HEK293 (cell line): ENCODE data around the gene SULT4A1.

Experiments
- FEZF1 ChIP-seq: fragments of 450-650 bp; formaldehyde crosslinking; IDR thresholded peaks from 2 replicates; pipeline ENCODE4 v1.5.1; 2016; ENCODE audit warnings: missing biosample characterization, missing genetic modification characterization
- GFI1B ChIP-seq: fragments of 450-650 bp; formaldehyde crosslinking; IDR thresholded peaks from 2 replicates; pipeline ENCODE4 v1.5.1; 2016; ENCODE audit warnings: missing biosample characterization, missing genetic modification characterization
- GLI2 ChIP-seq: fragments of 450-650 bp; formaldehyde crosslinking; IDR thresholded peaks from 2 replicates; pipeline ENCODE4; 2017; ENCODE audit warnings: missing biosample characterization, missing genetic modification characterization, low read depth, borderline replicate concordance
- IKZF3 ChIP-seq: fragments of 450-650 bp; IDR thresholded peaks from 2 replicates; pipeline ENCODE4 v1.5.0; 2018; ENCODE audit warnings: missing biosample characterization, mild to moderate bottlenecking, missing genetic modification characterization, moderate library complexity
- KLF1 ChIP-seq: fragments of 450-650 bp; formaldehyde crosslinking; IDR thresholded peaks from 2 replicates; pipeline ENCODE4 v1.5.1; 2016; ENCODE audit warnings: missing biosample characterization, missing genetic modification characterization
- KLF10 ChIP-seq: fragments of 450-650 bp; IDR thresholded peaks from 2 replicates; pipeline ENCODE4 v1.5.1; 2018; ENCODE audit warnings: missing biosample characterization, mild to moderate bottlenecking, missing genetic modification characterization
- MYNN ChIP-seq: fragments of 450-650 bp; formaldehyde crosslinking; IDR thresholded peaks from 2 replicates; pipeline ENCODE4 v1.5.1; 2016; ENCODE audit warnings: missing biosample characterization, missing genetic modification characterization, borderline replicate concordance
- OVOL3 ChIP-seq: fragments of 450-650 bp; formaldehyde crosslinking; IDR thresholded peaks from 2 replicates; pipeline ENCODE4 v1.5.1; 2016; ENCODE audit warnings: missing biosample characterization, missing genetic modification characterization
- TRIM28 ChIP-seq: IDR thresholded peaks from 2 replicates; pipeline ENCODE4 v1.6.1; 2011; ENCODE audit warnings: low read length, control low read depth, borderline replicate concordance
- YY1 ChIP-seq: fragments of 450-650 bp; formaldehyde crosslinking; IDR thresholded peaks from 2 replicates; pipeline ENCODE4 v1.5.1; 2018; ENCODE audit warnings: missing biosample characterization, missing genetic modification characterization
- ZBTB7A ChIP-seq: fragments of 450-650 bp; formaldehyde crosslinking; IDR thresholded peaks from 2 replicates; pipeline ENCODE4 v1.5.1; 2016; ENCODE audit warnings: low read depth, missing biosample characterization, missing genetic modification characterization
- ZNF121 ChIP-seq: fragments of 450-650 bp; formaldehyde crosslinking; IDR thresholded peaks from 2 replicates; pipeline ENCODE4 v1.5.1; 2016; ENCODE audit warnings: missing biosample characterization, missing genetic modification characterization
- ZNF132 ChIP-seq: fragments of 450-650 bp; formaldehyde crosslinking; IDR thresholded peaks from 2 replicates; pipeline ENCODE4 v1.5.1; 2017; ENCODE audit warnings: missing biosample characterization, missing genetic modification characterization, borderline replicate concordance
- ZNF211 ChIP-seq: fragments of 450-650 bp; formaldehyde crosslinking; IDR thresholded peaks from 2 replicates; pipeline ENCODE4 v1.5.1; 2016; ENCODE audit warnings: low read depth, missing biosample characterization, missing genetic modification characterization
- ZNF239 ChIP-seq: fragments of 450-650 bp; formaldehyde crosslinking; IDR thresholded peaks from 2 replicates; pipeline ENCODE4 v1.5.1; 2016; ENCODE audit warnings: missing biosample characterization, missing genetic modification characterization
- ZNF24 ChIP-seq: fragments of 450-650 bp; formaldehyde crosslinking; IDR thresholded peaks from 2 replicates; pipeline ENCODE4 v1.5.1; 2016; ENCODE audit warnings: missing biosample characterization, missing genetic modification characterization
- ZNF302 ChIP-seq: fragments of 450-650 bp; formaldehyde crosslinking; IDR thresholded peaks from 2 replicates; pipeline ENCODE4 v1.5.1; 2016; ENCODE audit warnings: missing biosample characterization, missing genetic modification characterization, low read depth
- ZNF366 ChIP-seq: fragments of 450-650 bp; formaldehyde crosslinking; conservative IDR thresholded peaks from 2 replicates; pipeline ENCODE4 v1.5.1; 2016; ENCODE audit warnings: missing biosample characterization, missing genetic modification characterization
- ZNF37A ChIP-seq: fragments of 450-650 bp; IDR thresholded peaks from 2 replicates; pipeline ENCODE4 v1.5.1; 2018; ENCODE audit warnings: missing biosample characterization, missing genetic modification characterization
- ZNF404 ChIP-seq: fragments of 450-650 bp; formaldehyde crosslinking; IDR thresholded peaks from 2 replicates; pipeline ENCODE4 v1.5.1; 2017; ENCODE audit warnings: missing biosample characterization, missing genetic modification characterization
- ZNF416 ChIP-seq: fragments of 450-650 bp; formaldehyde crosslinking; IDR thresholded peaks from 2 replicates; pipeline ENCODE4 v1.5.1; 2016; ENCODE audit warnings: missing biosample characterization, missing genetic modification characterization
- ZNF530 ChIP-seq: fragments of 450-650 bp; formaldehyde crosslinking; IDR thresholded peaks from 2 replicates; pipeline ENCODE4 v1.5.1; 2016; ENCODE audit warnings: low read depth, missing biosample characterization, missing genetic modification characterization
- ZNF548 ChIP-seq: fragments of 450-650 bp; formaldehyde crosslinking; IDR thresholded peaks from 2 replicates; pipeline ENCODE4 v1.5.1; 2016; ENCODE audit warnings: missing biosample characterization, missing genetic modification characterization
- ZNF629 ChIP-seq: fragments of 450-650 bp; formaldehyde crosslinking; IDR thresholded peaks from 2 replicates; pipeline ENCODE4 v1.5.1; 2017; ENCODE audit warnings: missing biosample characterization, missing genetic modification characterization
- ZNF658 ChIP-seq: fragments of 450-650 bp; formaldehyde crosslinking; IDR thresholded peaks from 2 replicates; pipeline ENCODE4; 2016; ENCODE audit warnings: missing biosample characterization, missing genetic modification characterization
- ZNF660 ChIP-seq: fragments of 450-650 bp; IDR thresholded peaks from 2 replicates; pipeline ENCODE4 v1.5.1; 2018; ENCODE audit warnings: missing biosample characterization, mild to moderate bottlenecking, missing genetic modification characterization
- ZNF707 ChIP-seq: fragments of 450-650 bp; formaldehyde crosslinking; IDR thresholded peaks from 2 replicates; pipeline ENCODE4 v1.5.1; 2016; ENCODE audit warnings: missing biosample characterization, missing genetic modification characterization
- TF ChIP-seq, protein P1 (sequence below): fragments of 450-650 bp; formaldehyde crosslinking; conservative IDR thresholded peaks from 2 replicates; pipeline ENCODE4 v1.5.1; 2016; ENCODE audit warnings: low read depth, missing biosample characterization, missing genetic modification characterization
- TF ChIP-seq, protein P2 (sequence below): fragments of 450-650 bp; formaldehyde crosslinking; IDR thresholded peaks from 2 replicates; pipeline ENCODE4 v1.5.1; 2016; ENCODE audit warnings: missing biosample characterization, missing genetic modification characterization
- TF ChIP-seq, protein P3 (sequence below): fragments of 450-650 bp; IDR thresholded peaks from 2 replicates; pipeline ENCODE4 v1.5.1; 2018; ENCODE audit warnings: missing biosample characterization, mild to moderate bottlenecking, missing genetic modification characterization
- TF ChIP-seq, protein P4 (sequence below): fragments of 450-650 bp; formaldehyde crosslinking; IDR thresholded peaks from 2 replicates; pipeline ENCODE4 v1.5.1; 2016; ENCODE audit warnings: missing biosample characterization, missing genetic modification characterization, low read depth

The SULT4A1 gene

DNA sequence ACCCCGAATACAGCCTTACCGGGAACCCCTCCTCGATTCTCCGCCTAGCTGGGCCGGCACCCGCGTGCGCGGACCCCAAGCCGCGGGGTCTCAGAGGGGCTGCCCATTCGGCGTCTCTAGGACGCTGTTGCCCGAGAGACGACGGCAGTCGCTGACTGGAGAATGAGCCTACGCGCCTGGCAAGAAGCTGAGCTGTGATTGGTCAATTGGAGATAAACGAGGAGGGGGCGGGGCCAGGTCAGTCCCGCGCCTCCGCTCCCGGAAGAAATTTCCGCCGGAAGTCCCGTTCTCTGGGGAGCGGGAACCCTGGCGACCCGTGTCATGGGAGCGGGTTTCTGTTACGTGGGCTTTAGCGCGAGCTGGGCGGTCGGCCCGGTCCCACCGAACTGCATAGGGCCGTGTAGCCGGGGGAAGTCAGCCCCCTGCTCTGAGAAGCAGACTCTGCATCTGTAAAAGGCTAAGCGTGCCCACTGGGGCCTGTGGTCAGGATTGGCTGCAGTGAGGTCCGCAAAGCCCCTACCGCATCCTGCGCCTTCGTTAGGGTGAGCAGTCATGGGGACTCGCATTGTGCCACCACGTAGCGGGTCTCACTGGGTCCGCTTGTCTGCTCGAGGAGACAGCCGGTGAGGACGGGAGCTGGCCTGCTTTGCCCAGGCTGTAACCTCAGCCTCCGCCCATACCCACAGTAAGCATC, 50.0 kb downstream of the SULT4A1 start, which contains the start of gene EFCAB6 (continued):
- TF ChIP-seq FEZF1 (tag by site-specific recombination) (no peak), ZNF404 (no peak), ZNF707 (tag by site-specific recombination) (no peak), ZNF548 (tag by site-specific recombination) (no peak), ZNF530 (tag by site-specific recombination) (no peak), ZBTB7A (tag by site-specific recombination) (no peak), KLF1 (tag by site-specific recombination) (0 out of 2 replicates have a peak, but pooled peaks have one; percentile 1), IKZF3 (tag by site-specific recombination) (peak; percentile 68), ZNF211 (tag by site-specific recombination) (no peak), ZNF660 (tag by site-specific recombination) (peak; percentile 52; the same call in 1 of the 2 replicates), ZNF37A (no peak), ZNF239 (tag by site-specific recombination) (no peak), GLI2 (tag by site-specific recombination) (no peak), ZNF366 (no peak), KLF10 (tag by site-specific recombination) (no peak), MYNN (tag by site-specific recombination) (peak; percentile 64), TRIM28 (peak; percentile 33; the same call in 1 of the 2 replicates), ZNF132 (tag by site-specific recombination) (no peak), OVOL3 (no peak), YY1 (tag by site-specific recombination) (0 out of 2 replicates have a peak, but pooled peaks have one; percentile 58), ZNF658 (tag by site-specific recombination) (no peak), ZNF24 (tag by site-specific recombination) (peak; percentile 21; the same call in 1 of the 2 replicates), ZNF302 (tag by site-specific recombination) (no peak), ZNF416 (tag by site-specific recombination) (no peak), ZNF629 (tag by site-specific recombination) (peak; percentile 71), GFI1B (no peak), ZNF121 (tag by site-specific recombination) (no peak)
- TF ChIP-seq, protein P1, sequence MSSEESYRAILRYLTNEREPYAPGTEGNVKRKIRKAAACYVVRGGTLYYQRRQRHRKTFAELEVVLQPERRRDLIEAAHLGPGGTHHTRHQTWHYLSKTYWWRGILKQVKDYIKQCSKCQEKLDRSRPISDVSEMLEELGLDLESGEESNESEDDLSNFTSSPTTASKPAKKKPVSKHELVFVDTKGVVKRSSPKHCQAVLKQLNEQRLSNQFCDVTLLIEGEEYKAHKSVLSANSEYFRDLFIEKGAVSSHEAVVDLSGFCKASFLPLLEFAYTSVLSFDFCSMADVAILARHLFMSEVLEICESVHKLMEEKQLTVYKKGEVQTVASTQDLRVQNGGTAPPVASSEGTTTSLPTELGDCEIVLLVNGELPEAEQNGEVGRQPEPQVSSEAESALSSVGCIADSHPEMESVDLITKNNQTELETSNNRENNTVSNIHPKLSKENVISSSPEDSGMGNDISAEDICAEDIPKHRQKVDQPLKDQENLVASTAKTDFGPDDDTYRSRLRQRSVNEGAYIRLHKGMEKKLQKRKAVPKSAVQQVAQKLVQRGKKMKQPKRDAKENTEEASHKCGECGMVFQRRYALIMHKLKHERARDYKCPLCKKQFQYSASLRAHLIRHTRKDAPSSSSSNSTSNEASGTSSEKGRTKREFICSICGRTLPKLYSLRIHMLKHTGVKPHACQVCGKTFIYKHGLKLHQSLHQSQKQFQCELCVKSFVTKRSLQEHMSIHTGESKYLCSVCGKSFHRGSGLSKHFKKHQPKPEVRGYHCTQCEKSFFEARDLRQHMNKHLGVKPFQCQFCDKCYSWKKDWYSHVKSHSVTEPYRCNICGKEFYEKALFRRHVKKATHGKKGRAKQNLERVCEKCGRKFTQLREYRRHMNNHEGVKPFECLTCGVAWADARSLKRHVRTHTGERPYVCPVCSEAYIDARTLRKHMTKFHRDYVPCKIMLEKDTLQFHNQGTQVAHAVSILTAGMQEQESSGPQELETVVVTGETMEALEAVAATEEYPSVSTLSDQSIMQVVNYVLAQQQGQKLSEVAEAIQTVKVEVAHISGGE (tag by site-specific recombination) = peak; percentile 93
- TF ChIP-seq, protein P2, sequence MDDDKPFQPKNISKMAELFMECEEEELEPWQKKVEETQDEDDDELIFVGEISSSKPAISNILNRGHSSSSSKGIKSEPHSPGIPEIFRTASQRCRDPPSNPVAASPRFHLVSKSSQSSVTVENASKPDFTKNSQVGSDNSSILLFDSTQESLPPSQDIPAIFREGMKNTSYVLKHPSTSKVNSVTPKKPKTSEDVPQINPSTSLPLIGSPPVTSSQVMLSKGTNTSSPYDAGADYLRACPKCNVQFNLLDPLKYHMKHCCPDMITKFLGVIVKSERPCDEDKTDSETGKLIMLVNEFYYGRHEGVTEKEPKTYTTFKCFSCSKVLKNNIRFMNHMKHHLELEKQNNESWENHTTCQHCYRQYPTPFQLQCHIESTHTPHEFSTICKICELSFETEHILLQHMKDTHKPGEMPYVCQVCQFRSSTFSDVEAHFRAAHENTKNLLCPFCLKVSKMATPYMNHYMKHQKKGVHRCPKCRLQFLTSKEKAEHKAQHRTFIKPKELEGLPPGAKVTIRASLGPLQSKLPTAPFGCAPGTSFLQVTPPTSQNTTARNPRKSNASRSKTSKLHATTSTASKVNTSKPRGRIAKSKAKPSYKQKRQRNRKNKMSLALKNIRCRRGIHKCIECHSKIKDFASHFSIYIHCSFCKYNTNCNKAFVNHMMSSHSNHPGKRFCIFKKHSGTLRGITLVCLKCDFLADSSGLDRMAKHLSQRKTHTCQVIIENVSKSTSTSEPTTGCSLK (tag by site-specific recombination) = no peak
- TF ChIP-seq, protein P3, sequence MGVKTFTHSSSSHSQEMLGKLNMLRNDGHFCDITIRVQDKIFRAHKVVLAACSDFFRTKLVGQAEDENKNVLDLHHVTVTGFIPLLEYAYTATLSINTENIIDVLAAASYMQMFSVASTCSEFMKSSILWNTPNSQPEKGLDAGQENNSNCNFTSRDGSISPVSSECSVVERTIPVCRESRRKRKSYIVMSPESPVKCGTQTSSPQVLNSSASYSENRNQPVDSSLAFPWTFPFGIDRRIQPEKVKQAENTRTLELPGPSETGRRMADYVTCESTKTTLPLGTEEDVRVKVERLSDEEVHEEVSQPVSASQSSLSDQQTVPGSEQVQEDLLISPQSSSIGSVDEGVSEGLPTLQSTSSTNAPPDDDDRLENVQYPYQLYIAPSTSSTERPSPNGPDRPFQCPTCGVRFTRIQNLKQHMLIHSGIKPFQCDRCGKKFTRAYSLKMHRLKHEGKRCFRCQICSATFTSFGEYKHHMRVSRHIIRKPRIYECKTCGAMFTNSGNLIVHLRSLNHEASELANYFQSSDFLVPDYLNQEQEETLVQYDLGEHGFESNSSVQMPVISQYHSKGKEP = no peak
- TF ChIP-seq, protein P4, sequence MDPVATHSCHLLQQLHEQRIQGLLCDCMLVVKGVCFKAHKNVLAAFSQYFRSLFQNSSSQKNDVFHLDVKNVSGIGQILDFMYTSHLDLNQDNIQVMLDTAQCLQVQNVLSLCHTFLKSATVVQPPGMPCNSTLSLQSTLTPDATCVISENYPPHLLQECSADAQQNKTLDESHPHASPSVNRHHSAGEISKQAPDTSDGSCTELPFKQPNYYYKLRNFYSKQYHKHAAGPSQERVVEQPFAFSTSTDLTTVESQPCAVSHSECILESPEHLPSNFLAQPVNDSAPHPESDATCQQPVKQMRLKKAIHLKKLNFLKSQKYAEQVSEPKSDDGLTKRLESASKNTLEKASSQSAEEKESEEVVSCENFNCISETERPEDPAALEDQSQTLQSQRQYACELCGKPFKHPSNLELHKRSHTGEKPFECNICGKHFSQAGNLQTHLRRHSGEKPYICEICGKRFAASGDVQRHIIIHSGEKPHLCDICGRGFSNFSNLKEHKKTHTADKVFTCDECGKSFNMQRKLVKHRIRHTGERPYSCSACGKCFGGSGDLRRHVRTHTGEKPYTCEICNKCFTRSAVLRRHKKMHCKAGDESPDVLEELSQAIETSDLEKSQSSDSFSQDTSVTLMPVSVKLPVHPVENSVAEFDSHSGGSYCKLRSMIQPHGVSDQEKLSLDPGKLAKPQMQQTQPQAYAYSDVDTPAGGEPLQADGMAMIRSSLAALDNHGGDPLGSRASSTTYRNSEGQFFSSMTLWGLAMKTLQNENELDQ = no peak
